SK-N-SH treated with all-trans-retinoic acid at 6 μM for 48 hours (cell line): Measurements from ENCODE around the gene SLC38A3.

ENCODE experiments used
- ZFP3 ChIP-seq: fragments of 250-450 bp; sonication (Bioruptor Pico); IDR thresholded peaks from 2 replicates; pipeline ENCODE4 v1.5.0; 2020; ENCODE audit warnings: mild to moderate bottlenecking, moderate library complexity
- TF ChIP-seq, protein P1 (sequence below): fragments of 250-450 bp; sonication (Bioruptor Pico); IDR thresholded peaks from 2 replicates; pipeline ENCODE4 v1.8.0; 2020; ENCODE audit warnings: mild to moderate bottlenecking, moderate library complexity, borderline replicate concordance

DNA sequence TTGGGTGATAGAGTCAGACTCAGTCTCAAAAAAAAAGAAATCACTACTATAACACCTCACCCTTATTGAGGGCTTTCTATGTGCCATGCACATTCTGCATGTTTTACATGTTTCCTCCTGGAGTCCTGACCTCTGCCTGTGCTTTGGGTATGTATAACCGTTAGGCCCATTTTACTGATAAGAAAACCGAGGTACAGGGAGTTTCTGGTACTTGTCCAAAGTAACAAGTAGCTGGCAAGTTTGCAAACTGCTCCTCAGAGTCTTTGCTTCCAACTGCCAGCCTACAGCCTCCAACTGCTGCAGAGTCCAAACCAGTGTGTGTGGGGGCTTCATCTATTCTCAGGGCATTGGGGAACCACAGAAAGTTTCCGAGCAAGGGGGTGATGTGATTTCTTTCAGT is 27.2 kb downstream of the SLC38A3 start:
- TF ChIP-seq ZFP3 (CRISPR knock-in tag), result no peak
- TF ChIP-seq, protein P1, sequence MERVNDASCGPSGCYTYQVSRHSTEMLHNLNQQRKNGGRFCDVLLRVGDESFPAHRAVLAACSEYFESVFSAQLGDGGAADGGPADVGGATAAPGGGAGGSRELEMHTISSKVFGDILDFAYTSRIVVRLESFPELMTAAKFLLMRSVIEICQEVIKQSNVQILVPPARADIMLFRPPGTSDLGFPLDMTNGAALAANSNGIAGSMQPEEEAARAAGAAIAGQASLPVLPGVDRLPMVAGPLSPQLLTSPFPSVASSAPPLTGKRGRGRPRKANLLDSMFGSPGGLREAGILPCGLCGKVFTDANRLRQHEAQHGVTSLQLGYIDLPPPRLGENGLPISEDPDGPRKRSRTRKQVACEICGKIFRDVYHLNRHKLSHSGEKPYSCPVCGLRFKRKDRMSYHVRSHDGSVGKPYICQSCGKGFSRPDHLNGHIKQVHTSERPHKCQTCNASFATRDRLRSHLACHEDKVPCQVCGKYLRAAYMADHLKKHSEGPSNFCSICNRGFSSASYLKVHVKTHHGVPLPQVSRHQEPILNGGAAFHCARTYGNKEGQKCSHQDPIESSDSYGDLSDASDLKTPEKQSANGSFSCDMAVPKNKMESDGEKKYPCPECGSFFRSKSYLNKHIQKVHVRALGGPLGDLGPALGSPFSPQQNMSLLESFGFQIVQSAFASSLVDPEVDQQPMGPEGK, result no peak
